HEK293T (cell line): Measurements from ENCODE around the gene NRDC.

Experiments used
- BHLHE40 ChIP-seq: fragments of 450-650 bp; IDR thresholded peaks from 2 replicates; pipeline ENCODE4 v1.6.1; 2016; ENCODE audit warnings: mild to moderate bottlenecking, moderate library complexity, borderline replicate concordance
- ELF4 ChIP-seq: fragments of 450-650 bp; IDR thresholded peaks from 2 replicates; pipeline ENCODE4 v1.6.1; 2017; ENCODE audit warnings: antibody characterized with exemption
- FOXA1 ChIP-seq: fragments of 450-650 bp; IDR thresholded peaks from 2 replicates; pipeline ENCODE4 v1.6.1; 2016; ENCODE audit warnings: mild to moderate bottlenecking
- FOXK2 ChIP-seq: fragments of 450-650 bp; IDR thresholded peaks from 2 replicates; pipeline ENCODE4 v1.6.1; 2016; ENCODE audit warnings: mild to moderate bottlenecking
- FOXM1 ChIP-seq: fragments of 450-650 bp; IDR thresholded peaks from 2 replicates; pipeline ENCODE4 v1.6.1; 2017; ENCODE audit warnings: mild to moderate bottlenecking, borderline replicate concordance
- HDGF ChIP-seq: fragments of 450-650 bp; IDR thresholded peaks from 2 replicates; pipeline ENCODE4 v1.6.1; 2017; ENCODE audit warnings: antibody characterized with exemption, borderline replicate concordance
- SP1 ChIP-seq: fragments of 450-650 bp; IDR thresholded peaks from 2 replicates; pipeline ENCODE4 v1.6.1; 2017
- SUZ12 ChIP-seq: fragments of 450-650 bp; IDR thresholded peaks from 2 replicates; pipeline ENCODE4 v1.6.1; 2016; ENCODE audit warnings: mild to moderate bottlenecking
- TARDBP ChIP-seq: fragments of 450-650 bp; IDR thresholded peaks from 2 replicates; pipeline ENCODE4 v1.6.1; 2016

- no peak for TF ChIP-seq BHLHE40
- TF ChIP-seq TARDBP: no peak
- no peak for TF ChIP-seq SUZ12
- no peak for TF ChIP-seq HDGF
- TF ChIP-seq FOXA1: no peak
- no peak for TF ChIP-seq ELF4
- TF ChIP-seq FOXM1: no peak
- no peak for TF ChIP-seq FOXK2
- no peak for TF ChIP-seq SP1
Measured at GRCh38 chr1:51924455-51924854, 45.9 kb upstream of the NRDC start.
